GM12801 (cell line): ENCODE results near the gene MRPL23.

ENCODE experiments used
- CTCF ChIP-seq: IDR thresholded peaks from one replicate; pipeline ENCODE4 v1.5.1; 2011; ENCODE audit warnings: control low read depth; ENCODE audit not compliant: insufficient read length; ENCODE audit errors: extremely low read depth

The MRPL23 gene

GRCh38 chr11:1969776-1970175 is 22.6 kb downstream of the MRPL23 start:
- no peak for TF ChIP-seq CTCF

- TF ChIP-seq CTCF, result no peak
Measured at GRCh38 chr11:1970956-1971355, 23.8 kb downstream of the MRPL23 start.

- TF ChIP-seq CTCF, result no peak
Measured at GRCh38 chr11:1975185-1975584, 28.1 kb downstream of the MRPL23 start.

- no peak for TF ChIP-seq CTCF
Measured at GRCh38 chr11:1978720-1979473, 31.8 kb downstream of the MRPL23 start.

GRCh38 chr11:1979607-1980006 is 32.5 kb downstream of the MRPL23 start:
- no peak for TF ChIP-seq CTCF

GRCh38 chr11:1982873-1983600 is 35.9 kb downstream of the MRPL23 start:
- no peak for TF ChIP-seq CTCF

- TF ChIP-seq CTCF, result no peak
Measured at GRCh38 chr11:1983601-1983961, 36.4 kb downstream of the MRPL23 start.
